NCI-H1417 treated with DMSO at 0.1 percent for 48 hours (cell line): ENCODE measurements around the gene PDE4A.
"Not testable (repeated sequence)": the region's sequence is repeated elsewhere in the genome, so short reads cannot be mapped to it uniquely, and the experiment has no call there.

Experiments
- DNase-seq: peaks from one replicate; lab custom pipeline; 2025; lab: John Stamatoyannopoulos, UW

PDE4A gene

GRCh38 chr19:10403137-10404021 is 17.0 kb upstream of the PDE4A start, which contains the start of gene CDC37:
Gene CDC37, minus strand, starts transcription at chr19:10403542. Its CDS starts 63 bp downstream, at chr19:10403479.
- peak; percentile 86 for DNase-seq

DNA sequence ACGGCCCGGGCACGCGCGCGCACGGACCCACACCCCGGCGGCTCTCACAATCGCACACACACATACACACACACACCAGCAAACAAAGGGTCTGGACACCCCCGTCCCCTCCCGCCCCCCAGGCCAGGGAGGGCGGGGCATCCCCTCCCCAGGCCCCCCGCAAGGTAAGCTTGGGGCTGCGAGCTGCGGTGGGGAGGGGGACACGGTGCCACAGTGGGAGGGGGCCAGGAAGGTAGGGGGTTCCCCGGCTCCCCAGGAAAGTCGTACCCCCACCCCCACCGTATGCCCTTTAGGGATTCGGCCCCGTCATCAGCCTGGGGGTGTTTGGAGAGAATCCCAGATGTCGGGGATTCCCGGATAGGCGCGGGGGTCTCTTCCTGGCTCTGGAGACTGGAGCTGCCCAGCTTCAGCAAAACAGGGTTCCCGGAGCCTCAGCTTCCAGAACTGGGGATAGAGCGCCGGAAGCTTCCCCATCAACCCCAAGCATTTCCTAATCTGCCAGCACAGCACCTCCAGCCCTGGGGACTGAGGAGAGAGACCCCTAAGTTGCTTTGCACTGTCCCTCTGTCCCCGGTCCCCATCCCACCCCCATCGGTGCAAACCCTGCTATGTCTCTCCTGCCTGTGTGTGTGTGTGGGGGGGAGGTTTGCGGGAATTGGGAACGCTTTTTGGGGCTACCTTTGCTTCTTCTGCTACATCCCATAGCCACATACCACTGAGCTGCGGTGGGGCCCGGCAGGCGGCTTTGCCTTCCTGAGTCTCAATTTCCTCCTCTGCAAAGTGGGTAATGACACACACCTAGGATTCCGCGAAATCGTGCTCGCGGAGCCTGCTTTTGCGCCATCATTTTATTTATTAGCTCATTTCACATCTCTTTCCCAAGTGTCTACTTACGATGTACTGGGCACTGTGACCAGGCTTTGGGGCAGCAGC is 15.2 kb upstream of the PDE4A start:
- no peak for DNase-seq

GRCh38 chr19:10406191-10406590 is 14.1 kb upstream of the PDE4A start:
- no peak for DNase-seq

- no peak for DNase-seq
Observed at GRCh38 chr19:10407096-10407495, 13.2 kb upstream of the PDE4A start.

GRCh38 chr19:10408511-10409283 is 11.6 kb upstream of the PDE4A start:
- DNase-seq, result no peak

- not testable (repeated sequence) for DNase-seq
Observed at GRCh38 chr19:10411224-10411623, 9.1 kb upstream of the PDE4A start.

GRCh38 chr19:10412257-10412977 is 7.9 kb upstream of the PDE4A start:
- no peak for DNase-seq

- DNase-seq, result no peak
Observed at GRCh38 chr19:10416083-10416379, 4.3 kb upstream of the PDE4A start.

- DNase-seq, result no peak
Observed at GRCh38 chr19:10416380-10417257, 3.7 kb upstream of the PDE4A start.

DNA sequence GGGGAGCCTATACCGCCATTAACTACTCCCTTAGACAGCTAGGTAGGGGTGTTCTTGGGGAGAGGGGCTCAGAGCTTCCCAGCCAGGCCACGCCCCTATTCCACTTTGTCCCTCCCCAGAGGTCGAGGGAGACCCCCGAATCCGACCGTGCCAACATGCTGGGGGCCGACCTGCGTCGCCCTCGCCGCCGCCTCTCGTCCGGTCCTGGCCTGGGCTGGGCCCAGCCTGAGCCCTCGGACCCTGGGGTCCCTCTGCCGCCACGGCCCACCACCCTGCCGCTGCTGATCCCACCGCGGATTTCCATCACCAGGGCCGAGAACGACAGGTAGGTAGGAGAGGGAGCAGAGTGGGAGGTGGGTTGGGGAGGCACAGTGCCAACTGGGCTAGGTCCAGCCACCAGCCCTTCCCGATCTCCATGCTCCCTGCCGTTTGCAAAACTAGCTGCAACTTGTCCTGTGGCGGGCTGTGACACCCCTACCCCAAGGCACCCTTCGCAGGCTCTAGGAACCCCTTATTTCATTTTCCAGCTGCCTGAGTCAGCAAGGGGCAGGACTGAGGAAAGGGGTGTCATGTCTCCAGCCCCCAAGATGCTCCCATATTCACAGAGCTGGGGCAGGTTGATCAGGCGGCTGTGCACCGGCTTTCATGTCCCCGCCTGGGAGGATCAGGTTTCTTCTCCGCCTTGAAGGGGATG is 2.6 kb upstream of the PDE4A start:
- no peak for DNase-seq

DNA sequence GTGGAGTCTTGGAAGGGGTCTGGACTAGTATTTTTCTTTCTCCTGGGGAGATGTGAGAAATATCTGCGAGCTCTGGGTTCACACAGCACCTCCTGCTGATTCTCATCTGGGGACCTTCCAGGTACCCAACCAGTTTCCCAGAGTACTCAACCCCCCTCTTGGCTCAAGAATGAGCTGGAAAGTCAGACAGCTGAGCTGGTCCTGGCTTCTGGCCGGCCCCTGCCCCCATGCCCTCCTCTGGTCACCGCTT is 2.2 kb upstream of the PDE4A start:
- no peak for DNase-seq

GRCh38 chr19:10418485-10419199 is 1.7 kb upstream of the PDE4A start:
- no peak for DNase-seq

- no peak for DNase-seq
Observed at GRCh38 chr19:10419200-10419645, 1.1 kb upstream of the PDE4A start.

- DNase-seq, result no peak
Observed at GRCh38 chr19:10419646-10420443, 493 bp upstream of the PDE4A start.

DNA sequence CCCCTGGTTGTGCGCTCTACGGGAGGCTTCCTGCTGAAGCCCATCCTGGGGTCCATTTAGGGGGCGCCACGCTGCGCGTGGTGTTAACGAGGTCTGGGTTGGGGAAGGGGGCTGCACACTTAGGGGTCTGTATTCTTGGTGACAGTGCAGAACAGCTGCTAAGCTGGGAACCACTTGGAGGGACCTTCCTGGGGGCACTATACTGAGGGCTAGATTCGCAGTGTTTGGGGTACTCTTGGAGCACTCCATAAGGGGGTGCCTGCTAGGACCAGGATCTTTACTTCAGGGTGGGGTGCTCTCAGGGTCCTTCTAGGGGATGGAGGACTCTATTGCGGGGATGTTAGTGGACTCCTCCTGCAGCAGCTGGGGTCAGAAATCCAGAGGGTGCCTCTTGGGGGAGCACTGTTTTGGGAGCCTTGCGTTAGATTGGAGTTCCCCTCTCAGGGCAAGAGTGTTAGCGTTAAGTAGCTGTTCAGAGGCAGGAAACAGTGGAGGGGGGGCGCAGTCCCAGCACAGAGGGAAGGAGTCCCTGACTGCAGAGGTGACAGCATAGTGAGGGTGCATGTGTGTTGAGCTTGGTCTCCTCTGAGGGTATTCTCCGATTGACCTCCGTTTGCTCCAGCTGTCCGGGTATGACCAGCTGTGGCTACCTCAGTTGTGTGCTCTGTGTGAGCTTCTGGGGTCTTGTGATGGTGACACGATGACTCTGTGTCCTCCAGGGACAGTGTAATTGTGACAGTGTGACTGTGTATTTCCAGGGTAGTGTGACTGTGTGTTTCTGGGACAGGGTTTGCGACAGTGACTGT is 1.1 kb downstream of the PDE4A start:
- no peak for DNase-seq

GRCh38 chr19:10422046-10422461 is 1.7 kb downstream of the PDE4A start:
- no peak for DNase-seq

DNA sequence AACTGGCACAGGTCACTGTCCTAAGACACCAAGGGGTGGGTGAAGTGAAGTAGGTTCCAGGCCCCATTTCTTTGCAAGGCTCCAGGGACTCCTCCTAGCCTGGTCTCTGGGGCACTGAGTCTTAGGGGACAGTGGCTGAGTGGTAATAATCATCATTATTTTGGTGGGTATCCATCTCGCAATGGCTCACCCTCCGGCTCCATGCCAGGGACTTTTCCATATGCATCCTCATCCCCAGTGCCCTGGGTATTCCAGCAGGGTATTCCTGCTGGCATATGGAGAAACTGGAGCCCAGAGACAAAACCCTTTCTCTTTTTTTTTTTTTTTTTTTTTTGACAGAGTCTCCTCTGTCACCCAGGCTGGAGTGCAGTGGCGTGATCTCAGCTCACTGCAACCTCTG is 2.5 kb downstream of the PDE4A start:
- DNase-seq, result no peak
